ENCODE results near the gene TBCCD1. TPM values are rescaled to one million over a fixed set of nuclear protein-coding genes. Genes with fewer than 3 reads are reported as not detected.

Gene TBCCD1
- total RNA-seq, 1 experiment from 2014 or later: 24.1 TPM

Other genes with a start within 250 kb of the TBCCD1 start
- gene DGKG, start 205.1 kb downstream of the TBCCD1 start, total RNA-seq (2014; rRNA removed; shearing (Covaris generic)): 14.4 and 16.7 TPM in 2 replicates
- gene CRYGS, start 23.0 kb downstream of the TBCCD1 start, total RNA-seq (2014; rRNA removed; shearing (Covaris generic)): 0.47 and 0.57 TPM in 2 replicates
- gene DNAJB11, start 3.4 kb upstream of the TBCCD1 start, total RNA-seq (2014; rRNA removed; shearing (Covaris generic)): 182 and 237 TPM in 2 replicates
- not detected in 2 replicates for gene AHSG, start 45.7 kb upstream of the TBCCD1 start, total RNA-seq (2014; rRNA removed; shearing (Covaris generic))
- gene FETUB, start 73.1 kb upstream of the TBCCD1 start, total RNA-seq (2014; rRNA removed; shearing (Covaris generic)): not detected in 2 replicates
- gene HRG, start 98.7 kb upstream of the TBCCD1 start, total RNA-seq (2014; rRNA removed; shearing (Covaris generic)): not detected in 2 replicates
- gene KNG1, start 150.0 kb upstream of the TBCCD1 start, total RNA-seq (2014; rRNA removed; shearing (Covaris generic)): not detected in 2 replicates
- gene EIF4A2, start 216.2 kb upstream of the TBCCD1 start, total RNA-seq (2014; rRNA removed; shearing (Covaris generic)): 508 and 726 TPM in 2 replicates
- gene RFC4, start 239.1 kb upstream of the TBCCD1 start, total RNA-seq (2014; rRNA removed; shearing (Covaris generic)): 113 and 141 TPM in 2 replicates